SK-N-DZ (cell line): ENCODE data around the gene ADORA2A.
A peak's percentile ranks its signal among the peaks of the same experiment; 100 is the strongest.

Experiments used
- DNase-seq: peaks from one replicate; pipeline ENCODE4 v3.0.0-alpha.2; 2015; ENCODE audit warnings: low spot score

Gene ADORA2A

GRCh38 chr22:24418786-24419474, 8.5 kb upstream of the ADORA2A start:
- no peak for DNase-seq

- no peak for DNase-seq
Observed at GRCh38 chr22:24419475-24419850, 7.9 kb upstream of the ADORA2A start.

- DNase-seq: no peak
Observed at GRCh38 chr22:24420072-24420976, 7.1 kb upstream of the ADORA2A start.

- DNase-seq: no peak
Observed at GRCh38 chr22:24420977-24421343, 6.4 kb upstream of the ADORA2A start.

- DNase-seq: peak; percentile 61
Observed at GRCh38 chr22:24421428-24421931, 5.9 kb upstream of the ADORA2A start.

GRCh38 chr22:24422102-24422665, 5.2 kb upstream of the ADORA2A start:
- no peak for DNase-seq

GRCh38 chr22:24423519-24424000, 3.8 kb upstream of the ADORA2A start:
- DNase-seq: no peak

GRCh38 chr22:24424001-24424900, 3.1 kb upstream of the ADORA2A start:
- no peak for DNase-seq

- DNase-seq: no peak
Observed at GRCh38 chr22:24424901-24425775, 2.3 kb upstream of the ADORA2A start.

GRCh38 chr22:24426436-24426835, 963 bp upstream of the ADORA2A start:
- DNase-seq: no peak

- DNase-seq: no peak
Observed at GRCh38 chr22:24426851-24427499, 424 bp upstream of the ADORA2A start.

- DNase-seq: no peak
Observed at GRCh38 chr22:24428751-24429410, 1.5 kb downstream of the ADORA2A start.

GRCh38 chr22:24429411-24430365, 2.3 kb downstream of the ADORA2A start:
- DNase-seq: peak; percentile 50

- no peak for DNase-seq
Observed at GRCh38 chr22:24430431-24431308, 3.3 kb downstream of the ADORA2A start.

- no peak for DNase-seq
Observed at GRCh38 chr22:24431309-24432034, 4.1 kb downstream of the ADORA2A start.
